NCI-H345 treated with DMSO at 0.1 percent for 48 hours (cell line): ENCODE data around the gene GPR39.

Source experiments
- DNase-seq: peaks from one replicate; lab custom pipeline; 2025; ENCODE audit not compliant: unreplicated experiment; lab: John Stamatoyannopoulos, UW

The GPR39 gene

DNA sequence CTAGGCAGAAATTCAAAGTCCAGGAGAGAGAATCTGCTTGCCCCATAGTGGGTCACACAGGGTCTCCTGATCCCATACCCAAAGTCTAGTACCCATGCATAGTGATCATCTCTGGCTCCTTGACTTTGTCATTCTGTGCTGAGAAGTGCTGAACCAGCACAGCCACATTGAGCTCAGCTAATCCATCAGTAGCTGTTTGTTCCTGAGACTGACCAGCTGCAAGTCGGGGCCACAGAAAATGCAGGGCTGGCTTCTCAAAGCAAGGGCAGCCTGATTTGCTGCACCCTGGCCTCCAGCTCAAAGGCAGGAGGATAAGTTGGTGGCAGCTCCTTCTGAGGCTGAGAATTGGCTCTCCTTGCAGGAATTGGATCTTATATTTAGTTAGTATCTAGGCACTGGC lies 181.2 kb downstream of the GPR39 start:
- no peak for DNase-seq

DNA sequence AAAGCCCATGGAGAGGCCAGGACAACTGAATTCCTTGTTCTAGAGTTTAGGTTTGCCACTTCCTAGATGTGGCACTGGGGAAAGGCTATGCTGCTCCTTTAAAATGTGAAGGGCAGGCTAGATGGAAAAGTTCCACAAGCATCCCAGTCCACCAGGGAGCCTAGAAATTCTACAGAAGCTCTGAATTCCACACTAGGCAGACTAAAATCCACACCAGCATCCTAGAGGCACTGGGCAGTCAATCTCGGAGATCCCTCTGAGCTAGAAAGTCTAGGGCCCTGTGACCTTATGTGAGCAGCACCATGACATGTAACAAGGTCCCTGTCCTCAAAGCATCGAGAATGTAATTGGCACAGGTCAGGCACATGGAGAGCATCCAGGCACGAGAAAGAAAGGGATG lies 181.9 kb downstream of the GPR39 start:
- DNase-seq: no peak

DNA sequence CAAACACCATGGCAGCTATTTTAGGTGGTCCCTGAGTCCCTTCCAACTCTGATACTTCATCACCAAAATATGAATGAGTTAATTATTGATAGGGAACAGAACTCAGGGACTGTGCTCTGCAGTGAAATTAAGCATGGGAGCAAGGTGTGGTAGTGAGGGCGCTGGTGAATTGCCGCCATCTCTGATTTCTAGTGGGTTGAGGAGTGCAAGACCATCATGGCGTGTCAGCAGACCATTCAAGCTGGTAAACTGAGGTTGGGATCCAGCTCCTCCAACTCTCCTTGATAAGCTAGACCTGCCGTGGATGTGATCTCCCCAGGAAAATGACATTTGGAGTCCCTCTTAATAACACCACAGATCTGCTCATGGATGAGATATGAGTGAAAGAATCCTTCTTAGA lies 183.0 kb downstream of the GPR39 start:
- no peak for DNase-seq

DNA sequence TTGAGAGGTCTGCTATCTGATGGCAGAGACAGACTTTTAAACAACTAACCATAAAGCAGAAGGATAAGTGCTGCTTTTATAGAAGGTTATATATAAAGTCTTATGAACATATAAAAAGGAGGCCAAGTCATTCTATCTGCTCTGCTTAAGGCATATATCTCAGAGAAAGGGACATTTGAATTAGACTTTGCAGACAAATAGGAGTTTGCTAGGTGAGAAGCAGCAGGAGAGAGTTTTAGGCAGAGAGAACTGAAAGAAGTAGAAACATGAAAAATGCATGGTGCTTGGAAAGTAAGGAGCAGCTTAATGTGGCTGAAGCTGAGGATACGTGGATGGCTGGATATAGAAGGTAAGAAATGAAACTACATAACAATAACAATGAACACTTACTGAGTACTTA lies 188.0 kb downstream of the GPR39 start:
- no peak for DNase-seq

DNA sequence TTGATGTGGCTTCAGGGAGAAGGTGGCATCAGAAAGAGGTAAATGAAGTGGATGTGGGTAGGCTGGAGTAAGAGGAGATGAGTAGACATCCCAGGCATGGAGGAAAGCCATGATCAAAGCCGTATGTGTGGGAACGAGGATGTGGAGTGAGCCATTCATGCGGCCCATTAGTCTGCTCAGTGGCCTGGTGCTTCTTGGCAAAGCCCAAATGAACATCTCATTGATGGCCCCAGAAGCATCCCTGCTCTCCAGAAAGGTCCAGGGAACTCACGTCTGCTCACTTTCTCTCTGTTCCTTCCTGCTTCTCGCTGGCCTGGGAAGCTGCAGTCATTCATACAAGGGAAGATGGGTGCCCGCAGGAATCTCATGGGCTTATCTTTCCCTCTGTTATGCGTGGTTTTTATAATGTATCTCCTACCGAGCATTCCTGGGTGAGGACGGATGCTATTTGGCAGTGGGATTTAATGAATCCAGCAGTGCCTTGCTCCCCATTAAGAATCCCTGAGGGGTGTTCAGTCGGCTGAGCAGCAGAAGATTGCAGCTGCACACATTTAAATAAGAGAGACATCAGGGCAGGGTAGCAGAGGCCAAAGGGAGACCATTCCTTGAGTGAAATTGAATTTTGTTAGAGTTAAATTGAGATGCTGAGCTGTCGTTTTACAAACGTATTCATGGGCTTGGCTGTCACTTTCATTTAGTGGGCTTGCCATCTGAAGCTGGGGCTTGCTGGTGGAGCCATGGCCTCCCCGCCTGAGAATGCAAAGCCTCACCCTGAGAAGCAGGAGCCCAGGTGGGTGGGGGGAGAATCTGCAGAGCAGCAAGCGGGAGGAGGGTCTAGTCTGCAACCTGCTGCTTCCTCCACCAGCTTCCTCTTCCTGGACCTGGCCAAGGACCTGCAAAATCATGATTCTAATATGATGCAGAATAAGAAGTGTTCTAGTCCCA lies 188.9 kb downstream of the GPR39 start:
- DNase-seq: no peak

DNA sequence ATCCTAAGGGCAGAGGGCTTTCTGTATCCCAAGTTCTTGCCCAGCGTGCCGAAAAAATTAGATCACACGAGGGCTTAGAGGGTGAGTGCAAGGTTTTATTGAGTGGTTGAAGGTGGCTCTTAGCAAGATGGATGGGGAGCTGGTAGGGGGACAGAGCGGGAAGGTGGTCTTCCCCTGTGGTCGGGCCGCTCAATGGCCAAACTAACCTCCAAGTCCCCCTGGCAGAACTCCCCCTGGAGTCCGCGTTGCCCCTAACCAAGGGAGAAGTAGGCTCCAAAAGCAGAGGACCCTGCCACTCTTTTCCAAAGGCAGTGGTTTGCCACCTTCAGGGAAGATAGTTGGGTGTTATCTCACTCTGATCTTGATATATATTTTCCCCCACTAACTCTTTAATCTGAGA lies 190.0 kb downstream of the GPR39 start:
- no peak for DNase-seq

DNA sequence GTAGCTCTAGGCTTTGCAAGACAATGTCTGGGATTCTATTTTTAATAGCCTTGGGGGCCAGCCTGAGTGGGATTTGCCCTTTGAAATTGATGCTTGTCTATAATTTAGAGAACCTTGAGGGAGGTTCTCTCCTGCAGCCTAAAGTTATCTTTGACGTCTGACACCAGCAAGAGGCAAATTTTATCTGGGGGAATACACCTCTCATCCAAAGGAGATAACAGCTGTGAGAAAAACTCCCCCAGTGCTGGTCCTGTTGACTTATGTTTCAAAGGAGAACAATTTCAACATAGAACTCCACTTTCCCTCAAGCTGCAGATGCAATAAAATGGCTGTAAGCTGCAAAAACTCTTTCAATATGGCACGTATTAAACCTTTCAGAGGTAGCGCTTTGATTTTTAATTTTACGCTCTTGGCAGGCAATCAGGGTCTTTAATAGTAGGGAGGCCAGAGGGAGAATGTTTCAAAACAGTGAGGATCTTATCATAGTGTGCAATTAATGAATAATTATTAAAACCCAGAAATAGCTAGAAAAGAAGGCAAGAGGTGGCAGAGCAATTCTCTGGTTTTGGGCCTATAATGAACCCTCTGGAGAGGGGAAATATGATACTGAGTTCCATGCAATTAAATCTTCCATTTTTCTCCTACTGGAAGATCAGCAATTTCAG lies 191.0 kb downstream of the GPR39 start:
- no peak for DNase-seq

DNA sequence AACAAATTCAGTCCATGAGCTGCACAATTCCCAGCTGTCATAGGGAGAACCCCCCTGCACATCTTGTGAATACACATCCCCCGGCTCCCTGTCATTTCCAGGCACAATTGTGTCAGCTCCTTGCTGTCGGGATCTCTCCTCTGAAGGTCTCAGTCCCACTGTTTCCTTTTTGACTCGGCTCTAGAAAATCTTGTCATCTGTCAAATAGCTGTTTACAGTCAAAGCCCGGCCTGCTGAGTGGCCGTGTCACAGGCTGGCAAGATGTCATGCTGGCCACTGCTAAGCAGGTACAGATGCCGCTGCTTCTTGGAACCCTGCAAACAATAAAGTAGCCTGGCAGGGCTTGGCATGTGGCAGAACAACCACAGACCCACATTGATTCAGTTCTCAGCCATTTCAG lies 191.7 kb downstream of the GPR39 start:
- no peak for DNase-seq

DNA sequence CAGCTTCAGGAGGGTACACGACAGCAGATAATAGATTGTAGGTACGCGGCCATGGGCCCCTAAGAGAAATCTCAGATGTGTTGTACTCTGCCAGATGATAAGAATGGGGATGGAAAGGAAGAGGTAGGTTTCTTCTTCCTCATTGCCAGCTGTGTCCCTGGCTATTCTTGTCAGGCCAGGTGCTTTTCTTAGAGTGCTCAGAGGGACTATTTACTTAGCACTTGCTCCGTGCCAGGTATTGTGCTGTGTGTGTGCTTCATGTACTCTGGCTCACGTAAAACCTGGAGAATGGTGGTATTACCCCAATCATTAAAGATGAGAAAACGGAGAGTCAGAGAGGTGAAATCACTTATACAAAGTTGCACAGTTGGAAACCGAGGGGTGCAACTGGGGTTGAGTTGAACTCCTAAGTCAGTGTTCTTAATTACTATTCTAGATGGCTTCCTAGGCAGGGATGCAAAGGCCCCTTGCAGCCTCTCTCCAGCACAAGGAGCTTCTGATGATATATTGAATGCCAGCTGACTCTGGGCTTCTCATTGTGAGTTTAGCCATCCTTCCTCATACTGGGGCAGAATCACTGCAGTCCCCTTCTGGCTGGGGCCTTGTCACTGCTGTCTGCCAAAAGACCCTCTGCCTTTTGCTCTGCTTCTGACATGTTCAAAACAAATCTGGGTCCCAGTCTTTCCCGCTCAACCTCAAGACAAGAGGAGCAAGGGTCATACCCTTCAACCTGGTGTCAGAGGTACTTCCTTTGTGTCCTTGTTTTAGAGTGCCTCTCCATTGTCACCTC lies 192.7 kb downstream of the GPR39 start:
- peak; percentile 55 for DNase-seq

DNA sequence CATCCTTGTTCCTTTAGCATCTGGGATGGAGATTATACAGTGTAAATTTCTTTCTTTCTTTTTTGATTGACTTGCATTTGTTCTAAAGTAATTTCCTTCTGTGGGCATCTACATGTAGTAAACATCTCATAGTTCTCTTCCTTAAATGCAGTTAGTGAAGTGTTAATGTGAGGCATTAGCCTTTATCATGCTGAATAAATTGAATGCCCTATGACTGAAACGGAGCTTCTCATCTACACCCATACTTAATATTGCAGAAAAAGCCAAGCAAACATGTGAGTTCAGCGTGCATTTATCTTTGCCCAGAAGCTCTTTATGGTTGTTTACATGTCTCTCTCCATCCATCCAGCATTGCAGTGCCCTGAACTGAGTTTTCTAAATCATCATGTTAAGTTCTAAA lies 195.1 kb downstream of the GPR39 start:
- DNase-seq: no peak

DNA sequence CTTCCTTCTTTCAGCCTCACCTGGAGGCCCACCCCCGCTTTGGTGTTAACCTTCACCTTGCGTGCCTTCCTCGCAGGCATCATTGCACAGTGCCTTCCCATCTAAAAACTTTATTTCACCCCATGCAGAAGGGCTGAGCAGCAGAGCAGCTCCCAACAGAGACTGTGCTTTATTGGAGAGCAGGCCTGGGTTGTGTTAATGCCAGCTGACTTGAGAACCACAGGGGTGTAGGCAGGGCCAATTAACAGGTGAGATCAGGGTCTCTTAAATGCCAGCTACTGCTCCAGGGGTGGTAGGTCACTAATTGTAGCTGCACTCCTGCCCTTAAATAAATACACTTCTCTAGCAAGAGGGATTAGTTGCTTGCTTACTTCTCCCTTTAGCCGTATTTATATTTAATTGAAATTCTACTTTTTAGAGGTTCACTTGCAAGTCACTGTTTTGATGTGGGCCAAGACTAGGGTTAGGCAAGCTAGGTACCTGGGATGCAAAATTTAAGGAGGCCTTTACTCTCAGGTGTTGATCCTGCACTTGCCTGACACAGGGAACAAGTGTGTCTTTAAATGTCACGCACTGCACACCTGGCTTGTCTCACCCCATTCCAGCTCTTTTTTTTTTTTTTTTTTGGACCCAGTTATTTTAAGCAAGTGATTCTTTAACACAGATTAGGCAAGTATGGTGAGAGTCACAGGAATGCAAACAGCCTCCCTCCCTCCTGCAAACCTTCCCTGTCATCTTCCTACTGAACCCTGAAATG lies 198.9 kb downstream of the GPR39 start:
- DNase-seq: peak; percentile 29

DNA sequence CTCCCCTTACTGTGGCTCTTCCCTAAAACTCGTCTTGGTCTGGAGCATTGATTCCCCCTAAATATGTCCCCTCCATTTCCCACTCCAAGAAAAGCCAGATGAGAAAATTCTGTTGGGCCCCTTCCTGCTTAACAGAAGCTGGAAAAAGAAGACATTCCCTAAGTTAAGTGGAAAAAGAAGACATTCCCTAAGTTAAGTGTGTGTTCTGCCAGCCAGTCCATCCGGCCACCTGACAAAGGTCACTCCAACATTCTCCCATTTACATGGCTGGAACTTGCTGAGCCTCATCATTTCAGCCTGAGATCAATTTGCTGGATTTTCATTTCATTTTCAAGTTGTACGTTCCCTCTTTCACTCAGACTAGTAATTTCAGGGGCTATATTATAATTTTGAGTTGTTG lies 201.4 kb downstream of the GPR39 start:
- DNase-seq: no peak

DNA sequence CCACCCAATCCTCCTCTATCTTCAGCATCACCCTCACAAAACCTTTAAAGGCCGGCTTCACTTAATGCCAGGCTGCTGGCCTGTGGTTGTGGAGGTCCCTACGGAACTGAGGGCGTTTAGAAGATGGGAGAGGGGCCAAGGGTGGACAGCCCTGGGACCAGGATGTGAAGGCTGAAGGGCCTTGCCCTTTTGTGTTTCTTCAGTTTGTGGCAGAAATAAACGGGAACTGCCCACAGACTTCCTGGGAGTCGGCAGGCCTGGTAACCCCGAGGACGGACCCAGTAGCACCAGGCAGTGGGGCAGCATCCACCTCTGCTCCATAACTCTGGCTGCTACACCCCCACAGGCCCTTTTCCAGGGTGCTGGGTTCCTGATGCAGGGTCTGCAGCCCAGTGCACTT lies 202.1 kb downstream of the GPR39 start:
- DNase-seq: no peak

DNA sequence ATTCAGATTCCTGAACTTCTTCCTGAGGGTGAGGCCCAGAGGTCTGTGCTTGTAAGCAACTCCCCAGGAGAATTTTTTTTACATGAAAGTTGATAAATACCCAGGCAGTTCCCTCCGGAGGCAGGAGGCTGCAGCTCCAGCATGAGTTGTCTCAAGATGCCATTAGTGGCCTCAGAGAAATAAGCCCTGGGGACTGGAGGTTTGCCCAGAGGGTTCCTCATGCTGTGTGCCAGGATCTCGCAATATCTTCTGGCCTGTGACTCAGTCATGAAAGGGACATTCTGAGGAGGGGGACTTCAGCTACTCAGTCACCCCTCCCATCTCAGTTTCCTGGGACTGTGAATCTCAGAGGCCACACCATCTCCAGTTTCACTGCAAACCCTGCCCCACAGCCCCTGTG lies 203.5 kb downstream of the GPR39 start:
- no peak for DNase-seq

DNA sequence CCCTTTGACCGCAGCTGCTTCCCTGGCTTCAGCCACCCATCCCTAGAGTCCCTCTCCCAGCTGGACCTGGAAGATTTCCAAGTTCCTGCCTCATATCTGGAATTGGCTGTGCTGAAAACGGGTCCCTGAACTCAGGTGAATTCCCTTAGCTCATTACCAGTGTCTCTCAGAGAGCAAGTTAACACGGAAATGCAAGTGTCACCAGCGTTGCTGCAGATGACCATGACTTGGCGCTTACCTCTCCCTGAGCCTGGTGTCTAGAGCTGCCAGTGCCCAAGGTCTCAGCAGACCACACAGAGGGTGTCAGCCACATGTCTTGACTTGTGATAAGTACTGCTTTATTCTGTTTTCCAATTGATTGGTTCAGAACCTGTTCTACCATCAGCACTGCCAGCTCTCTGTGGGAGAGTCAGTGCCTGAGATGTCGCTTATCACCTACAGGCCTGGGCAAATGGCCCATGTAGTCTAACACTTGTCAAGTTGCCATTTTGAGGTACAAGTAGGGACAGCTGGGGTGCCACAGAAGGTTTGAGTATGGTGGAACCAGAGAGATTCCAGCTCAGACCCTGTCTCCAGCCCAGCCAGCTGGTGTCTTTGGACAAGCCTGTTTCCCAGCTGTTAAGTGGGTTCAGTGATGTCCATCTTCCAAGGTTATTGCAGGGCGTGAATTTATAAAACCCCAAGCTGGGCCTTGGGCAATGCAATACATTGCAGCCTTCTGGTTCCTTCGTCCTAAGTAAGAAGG lies 204.7 kb downstream of the GPR39 start:
- peak; percentile 87 for DNase-seq

DNA sequence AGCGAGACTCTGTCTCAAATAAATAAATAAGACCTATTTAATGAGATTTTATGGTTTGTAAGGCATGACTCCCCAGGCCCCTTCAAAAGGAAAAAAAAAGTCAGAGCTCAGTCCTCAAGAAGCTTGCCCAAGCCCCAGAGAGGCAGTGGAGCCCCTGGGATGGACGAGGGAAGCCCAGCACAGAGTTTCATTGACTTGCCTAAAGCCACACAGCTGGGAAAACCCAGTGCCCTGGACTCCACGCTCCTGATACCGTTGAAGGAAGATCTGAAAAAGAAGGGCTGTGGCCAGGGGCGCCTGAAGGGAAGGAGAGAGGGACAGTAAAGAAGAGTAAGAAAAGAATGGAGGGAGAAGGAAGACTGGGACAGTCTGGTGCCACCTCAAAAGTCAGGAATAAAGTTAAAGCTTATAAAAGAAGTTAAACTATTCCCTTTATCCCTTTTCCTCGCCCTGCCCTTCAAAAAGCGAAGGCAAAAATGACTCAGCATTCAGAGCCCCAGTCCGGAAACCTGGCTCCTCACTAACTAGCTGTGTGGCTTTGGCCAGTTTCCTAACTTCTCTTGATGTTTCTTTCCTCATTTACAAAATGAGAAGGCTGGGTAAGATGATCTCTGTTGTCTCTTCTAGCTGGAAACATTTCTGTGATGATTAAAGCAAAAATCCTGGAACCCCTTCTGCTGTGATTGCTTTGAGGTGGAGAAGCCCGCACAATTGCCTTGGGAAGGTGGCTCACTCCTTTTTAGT lies 206.7 kb downstream of the GPR39 start:
- no peak for DNase-seq

DNA sequence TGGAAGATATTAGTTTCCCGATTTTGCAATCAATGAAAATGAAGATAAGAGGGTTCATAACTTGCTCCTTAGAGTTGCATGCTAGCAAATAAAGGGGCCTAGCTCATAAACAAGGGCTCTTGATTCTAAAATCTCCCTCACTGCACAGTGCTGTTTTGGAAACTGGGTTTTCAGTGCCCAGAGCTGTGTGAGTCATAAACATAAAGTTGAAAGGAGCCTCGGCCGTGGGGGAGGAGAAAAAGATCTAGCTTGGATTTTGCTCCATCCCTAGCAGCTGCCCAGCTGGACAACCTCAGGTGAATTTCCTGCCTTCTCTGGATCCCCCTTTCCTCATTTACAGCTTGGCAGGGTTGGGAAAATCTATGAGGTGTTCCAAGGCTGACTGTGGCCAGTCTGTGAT lies 210.9 kb downstream of the GPR39 start:
- DNase-seq: no peak

DNA sequence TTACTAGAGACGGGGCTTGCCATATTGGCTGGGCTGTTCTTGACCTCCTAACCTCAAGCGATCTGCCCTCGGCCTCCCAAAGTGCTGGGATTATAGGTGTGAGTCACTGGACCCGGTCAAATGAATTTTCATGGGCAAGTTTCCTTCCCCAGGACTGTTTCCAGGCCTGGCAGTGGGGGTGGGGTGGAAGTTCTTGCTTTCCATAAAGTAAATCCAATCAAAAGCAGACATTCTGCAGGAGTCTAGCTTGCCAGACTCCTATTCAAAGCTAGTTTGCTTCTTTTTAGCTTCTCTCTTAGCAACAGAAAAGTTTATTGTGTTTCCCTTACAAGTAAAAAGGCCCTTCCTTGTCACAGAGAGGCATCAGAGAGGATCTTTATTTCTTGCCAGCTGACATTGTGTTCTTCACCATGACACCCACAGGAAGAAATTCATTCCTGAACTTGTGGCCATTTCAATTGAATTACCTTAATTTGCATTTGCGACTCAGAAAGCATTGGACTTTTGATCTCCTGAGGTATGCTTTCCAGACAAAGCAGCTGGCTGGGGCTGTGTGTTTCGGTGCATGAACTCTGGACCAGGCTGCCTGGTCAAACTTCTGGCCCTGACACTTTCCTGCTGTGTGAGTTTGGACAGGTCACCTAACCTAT lies 215.5 kb downstream of the GPR39 start:
- no peak for DNase-seq

DNA sequence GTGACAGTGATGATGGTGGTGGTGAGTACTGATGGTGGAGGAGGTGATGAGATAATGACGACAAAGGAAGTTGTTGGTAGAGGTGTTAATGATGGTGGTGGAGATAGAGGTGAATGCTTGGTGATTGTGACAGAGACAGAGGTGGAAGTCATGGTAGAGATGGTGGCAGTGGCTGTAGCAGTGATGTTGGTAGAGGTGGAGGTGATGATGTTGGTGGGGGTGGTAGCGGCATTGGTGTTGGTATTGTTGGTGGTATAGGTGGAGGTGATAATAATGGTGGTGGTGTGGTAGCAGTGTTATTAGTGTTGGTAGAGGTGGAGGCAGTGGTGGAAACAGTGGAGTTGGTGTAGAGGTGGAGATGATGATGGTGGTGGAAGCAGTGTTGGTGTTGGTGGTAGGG lies 217.0 kb downstream of the GPR39 start:
- no peak for DNase-seq
